Stimulated activated CD4-positive, alpha-beta T cell treated with anti-CD3 and anti-CD28 coated beads, TNF-alpha, amount 100 ng/mL, for 4 hours (primary cell): Measurements from ENCODE around the gene TRMT6.

Experiments used
- DNase-seq, 3 experiments: peaks; one replicate each; pipeline ENCODE4 v3.0.0-alpha.2; 2020; ENCODE audit warnings: low read depth in 3 of 3

The TRMT6 gene

GRCh38 chr20:5947276-5947675, 3.1 kb downstream of the TRMT6 start:
- DNase-seq = no peak

GRCh38 chr20:5945963-5946362, 4.4 kb downstream of the TRMT6 start:
- DNase-seq = no peak

- DNase-seq = no peak
Observed at GRCh38 chr20:5938456-5939029, 11.8 kb downstream of the TRMT6 start.

- no peak for DNase-seq
Observed at GRCh38 chr20:5936238-5936637, 14.1 kb downstream of the TRMT6 start.

- no peak for DNase-seq
Observed at GRCh38 chr20:5935384-5935783, 14.9 kb downstream of the TRMT6 start.

- DNase-seq = no peak
Observed at GRCh38 chr20:5933802-5934436, 16.4 kb downstream of the TRMT6 start.

- DNase-seq = no peak
Observed at GRCh38 chr20:5932796-5933195, 17.5 kb downstream of the TRMT6 start.

- DNase-seq = no peak
Observed at GRCh38 chr20:5931411-5931810, 18.9 kb downstream of the TRMT6 start.

GRCh38 chr20:5928836-5929715, 21.3 kb downstream of the TRMT6 start:
- no peak for DNase-seq

GRCh38 chr20:5927749-5928462, 22.4 kb downstream of the TRMT6 start:
- no peak for DNase-seq

- DNase-seq = no peak
Observed at GRCh38 chr20:5925551-5925950, 24.8 kb downstream of the TRMT6 start.

GRCh38 chr20:5923493-5923892, 26.8 kb downstream of the TRMT6 start:
- DNase-seq = no peak

- DNase-seq = no peak
Observed at GRCh38 chr20:5920581-5920980, 29.8 kb downstream of the TRMT6 start.

- no peak for DNase-seq
Observed at GRCh38 chr20:5919626-5920544, 30.4 kb downstream of the TRMT6 start.

GRCh38 chr20:5918856-5919625, 31.3 kb downstream of the TRMT6 start:
- DNase-seq = no peak

GRCh38 chr20:5914859-5915258, 35.5 kb downstream of the TRMT6 start:
- DNase-seq = no peak

- DNase-seq = no peak
Observed at GRCh38 chr20:5913166-5913565, 37.2 kb downstream of the TRMT6 start.

GRCh38 chr20:5910186-5910585, 40.1 kb downstream of the TRMT6 start:
- no peak for DNase-seq

- no peak for DNase-seq
Observed at GRCh38 chr20:5908981-5909380, 41.4 kb downstream of the TRMT6 start.

GRCh38 chr20:5900908-5901307, 49.4 kb downstream of the TRMT6 start:
- no peak for DNase-seq
